GM20000 (cell line): ENCODE measurements around the gene PPP1R3C.

Experiments used
- DNase-seq: peaks from one replicate; pipeline ENCODE4 v3.0.0; 2012; ENCODE audit warnings: low spot score
- CTCF ChIP-seq: IDR thresholded peaks from 2 replicates; pipeline ENCODE4 v1.5.1; 2012; ENCODE audit warnings: mild to moderate bottlenecking, control low read depth; ENCODE audit errors: extremely low read depth, missing control alignments

Gene PPP1R3C

DNA sequence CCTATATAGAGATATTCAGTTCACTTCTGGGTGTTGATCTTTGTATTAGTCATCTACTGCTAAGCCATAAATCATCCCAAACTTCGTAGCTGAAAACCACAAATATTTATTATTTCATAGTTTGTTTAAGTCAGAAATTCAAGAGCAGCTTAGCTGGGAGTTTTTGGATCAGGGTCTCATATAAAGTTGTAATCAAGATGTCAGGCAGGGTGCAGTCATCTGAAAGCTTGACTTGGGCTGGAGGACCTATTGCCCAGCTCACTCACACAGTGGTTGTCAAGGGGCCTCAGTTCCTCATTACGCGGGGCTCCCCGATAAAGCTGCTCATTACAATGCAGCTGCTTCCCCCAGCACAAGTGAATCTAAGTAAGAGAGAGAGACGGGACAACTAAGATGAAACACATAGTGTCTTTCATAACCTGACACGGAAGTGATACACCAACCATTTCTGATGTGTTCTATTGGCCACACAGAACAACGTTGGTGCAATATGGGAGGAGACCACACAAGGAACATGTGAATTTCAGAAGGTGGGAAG is 15.7 kb downstream of the PPP1R3C start:
- no peak for TF ChIP-seq CTCF
- DNase-seq, result no peak

GRCh38 chr10:91616137-91616536 is 16.7 kb downstream of the PPP1R3C start:
- no peak for DNase-seq
- no peak for TF ChIP-seq CTCF

- no peak for TF ChIP-seq CTCF
- DNase-seq, result no peak
Observed at GRCh38 chr10:91614225-91614624, 18.6 kb downstream of the PPP1R3C start.

GRCh38 chr10:91613411-91614187 is 19.3 kb downstream of the PPP1R3C start:
- no peak for DNase-seq

DNA sequence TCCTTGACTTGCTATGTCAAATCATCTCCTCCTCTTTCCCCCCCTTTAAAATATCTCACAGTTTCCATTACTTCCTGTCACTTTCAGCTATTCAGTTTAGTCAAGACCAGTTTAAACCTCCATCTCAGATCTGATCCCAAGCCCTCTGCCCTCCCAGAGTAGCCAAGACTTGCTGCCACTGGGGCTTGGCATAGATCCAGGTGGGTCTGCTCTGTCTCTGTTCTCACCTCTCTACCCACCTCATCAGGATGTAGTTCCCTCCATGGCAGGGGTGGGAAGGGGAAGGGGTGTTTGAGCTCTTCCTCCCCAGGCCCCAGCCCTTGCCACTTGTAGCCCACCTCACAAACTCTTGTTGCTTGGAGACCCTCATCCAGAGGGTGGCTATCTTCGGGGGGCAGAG is 22.0 kb downstream of the PPP1R3C start:
- no peak for TF ChIP-seq CTCF

More at GRCh38 chr10:91613411-91614187, 19.3 kb downstream of the PPP1R3C start:
- no peak for TF ChIP-seq CTCF

DNA sequence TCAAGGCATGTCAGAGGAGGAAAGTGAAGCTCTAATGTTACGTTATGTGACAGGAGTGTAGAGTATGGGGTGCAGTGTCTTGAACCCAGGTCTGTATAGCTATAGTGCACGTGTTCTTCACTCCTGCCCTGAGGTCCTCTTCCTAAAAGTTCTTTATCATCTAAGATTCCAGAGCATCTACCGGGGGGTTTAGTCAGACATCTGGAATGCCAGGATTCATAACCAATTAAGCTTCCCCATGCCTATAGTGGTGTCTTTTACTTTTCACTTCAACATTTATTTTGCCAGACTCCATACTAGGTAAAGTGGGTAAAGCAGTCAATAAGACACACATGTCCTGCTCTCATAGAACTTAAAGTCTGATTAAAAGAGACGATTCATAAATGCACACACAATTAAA is 22.4 kb downstream of the PPP1R3C start:
- no peak for TF ChIP-seq CTCF

More for the DNA sequence above, 22.0 kb downstream of the PPP1R3C start:
- no peak for DNase-seq

GRCh38 chr10:91607646-91608403 is 25.0 kb downstream of the PPP1R3C start:
- DNase-seq, result no peak
- no peak for TF ChIP-seq CTCF

More for the DNA sequence above, 22.4 kb downstream of the PPP1R3C start:
- no peak for DNase-seq
